CD4-positive, CD25-positive, alpha-beta regulatory T cell (primary cell): ENCODE data around the gene ZMAT3. TPM values are rescaled to one million over a fixed set of nuclear protein-coding genes. Genes with fewer than 3 reads are reported as not detected.
"Not testable (repeated sequence)": the region's sequence is repeated elsewhere in the genome, so short reads cannot be mapped to it uniquely, and the experiment has no call there.

Experiments
- ATAC-seq, 2 donors: fragments of 150-1000 bp; cut with Tn5 transposase; one replicate each; pipeline ENCODE4 v1.10.0; 2021; ENCODE audit warnings: low read depth in 2 of 2, moderate number of reproducible peaks in 2 of 2, moderate library complexity in 1 of 2
- DNase-seq, 3 donors: peaks; one replicate each; pipeline versions ENCODE4 v3.0.0 to v3.0.0-alpha.2; 2012 to 2022; ENCODE audit warnings: mixed read lengths in 1 of 3
- H3K27ac ChIP-seq: one replicate; pipeline ENCODE4 v1.7.0; 2013; ENCODE audit warnings: mild to moderate bottlenecking, low read length; ENCODE audit not compliant: insufficient read depth, poor library complexity, severe bottlenecking
- H3K27me3 ChIP-seq: one replicate; pipeline ENCODE4 v1.7.0; 2013; ENCODE audit warnings: low read length; ENCODE audit not compliant: control insufficient read depth, insufficient read depth
- H3K36me3 ChIP-seq: one replicate; pipeline ENCODE4 v1.7.0; 2013; ENCODE audit warnings: mild to moderate bottlenecking, low read length, moderate library complexity; ENCODE audit not compliant: control insufficient read depth, insufficient read depth
- H3K4me1 ChIP-seq: 2 replicates; pipeline ENCODE4 v1.7.0; 2013; ENCODE audit warnings: mild to moderate bottlenecking, low read length; ENCODE audit not compliant: insufficient read depth, control insufficient read depth, poor library complexity, severe bottlenecking
- H3K4me3 ChIP-seq: one replicate; pipeline ENCODE4 v1.7.0; 2013; ENCODE audit warnings: low read depth, mild to moderate bottlenecking, low read length, moderate library complexity
- H3K9me3 ChIP-seq, 2 experiments: 1 replicate in 1 of 2; 2 replicates in 1 of 2; pipeline ENCODE4 v1.7.0; 2013; ENCODE audit warnings: low read length in 2 of 2, mild to moderate bottlenecking in 1 of 2, moderate library complexity in 1 of 2; ENCODE audit not compliant: control insufficient read depth in 2 of 2
- H3K27ac Mint-ChIP-seq, 3 donors: one replicate each; pipeline ENCODE4 v1.8.0; 2020 to 2022; ENCODE audit warnings: mild to moderate bottlenecking in 3 of 3, mixed read lengths in 3 of 3, moderate library complexity in 2 of 3
- H3K27me3 Mint-ChIP-seq: one replicate; pipeline ENCODE4 v1.8.0; 2022; ENCODE audit warnings: mild to moderate bottlenecking, mixed read lengths
- H3K36me3 Mint-ChIP-seq: one replicate; pipeline ENCODE4 v1.8.0; 2020; ENCODE audit warnings: mixed read lengths
- H3K4me1 Mint-ChIP-seq, 4 donors: one replicate each; pipeline ENCODE4 v1.8.0; 2020 to 2022; ENCODE audit warnings: mixed read lengths in 4 of 4, mild to moderate bottlenecking in 1 of 4
- H3K4me3 Mint-ChIP-seq, 4 donors: one replicate each; pipeline ENCODE4 v1.8.0; 2020 to 2022; ENCODE audit warnings: mild to moderate bottlenecking in 4 of 4, mixed read lengths in 4 of 4, moderate library complexity in 3 of 4
- H3K9me3 Mint-ChIP-seq, 7 donors: one replicate each; pipeline ENCODE4 v1.8.0; 2020 to 2022; ENCODE audit warnings: mixed read lengths in 7 of 7, mild to moderate bottlenecking in 3 of 7, moderate library complexity in 2 of 7
- polyA plus RNA-seq, 4 donors: library from polyadenylated mRNA; unstranded; fragments of 300-500 nt; fragmentation: Illumina TruSeq; gene quantifications; one replicate each; pipeline ENCODE4 v1.2.3, GENCODE V29; 2021
- total RNA-seq: library from RNA; stranded (reverse); gene quantifications from one replicate; pipeline ENCODE4 v1.2.3, GENCODE V29; 2022

ZMAT3 gene
- total and polyA plus RNA-seq, 5 donors from 2014 or later: 10.1 to 18.1 (median 15.7) TPM

GRCh38 chr3:179068779-179069530, 2.7 kb downstream of the ZMAT3 start:
- Mint-ChIP-seq H3K27me3 (no peaks in the 10 kb centered on the region), H3K4me1 (peaks cover 25 to 57% (median 44%) of the 10 kb centered on the region in 4 donors), H3K27ac (peak overlapping the region; percentile 4 to 86 (median 43)), H3K9me3 (no peaks in the 10 kb centered on the region), H3K4me3 (peak overlapping the region in 3 of 4 donors; percentile 26 to 76 (median 44)), H3K36me3 (peaks cover 24% of the 10 kb centered on the region)
- Histone ChIP-seq H3K4me1 (peaks cover 30% of the 10 kb centered on the region), H3K27me3 (no peaks in the 10 kb centered on the region), H3K36me3 (peaks cover 25% of the 10 kb centered on the region), H3K9me3 (no peaks in the 10 kb centered on the region), H3K4me3 (no peak overlapping the region), H3K27ac (no peak overlapping the region)
- DNase-seq (peak; percentile 27 to 52 (median 36)), ATAC-seq (no peak)

- ATAC-seq (no peak), DNase-seq (no peak)
- H3K4me3 Mint-ChIP-seq: peak overlapping the region in 1 of 4 donors; percentile 13
- Histone ChIP-seq H3K4me3 (no peak overlapping the region), H3K36me3 (peaks cover 27% of the 10 kb centered on the region), H3K27me3 (no peaks in the 10 kb centered on the region), H3K27ac (no peak overlapping the region), H3K9me3 (no peaks in the 10 kb centered on the region), H3K4me1 (peaks cover 25% of the 10 kb centered on the region)
- H3K9me3 Mint-ChIP-seq: no peaks in the 10 kb centered on the region
- H3K36me3 Mint-ChIP-seq: peaks cover 26% of the 10 kb centered on the region
- H3K27me3 Mint-ChIP-seq: no peaks in the 10 kb centered on the region
- peak overlapping the region in 2 of 3 donors; percentile 44 to 64 for H3K27ac Mint-ChIP-seq
- peaks cover 25 to 53% (median 44%) of the 10 kb centered on the region in 4 donors for H3K4me1 Mint-ChIP-seq
Observed at GRCh38 chr3:179067839-179068238, 3.8 kb downstream of the ZMAT3 start.

GRCh38 chr3:179067291-179067690, 4.3 kb downstream of the ZMAT3 start:
- H3K27ac Mint-ChIP-seq: peak overlapping the region in 2 of 3 donors; percentile 48 to 66
- peak overlapping the region in 1 of 4 donors; percentile 9 for H3K4me3 Mint-ChIP-seq
- H3K4me1 Mint-ChIP-seq: peaks cover 29 to 53% (median 47%) of the 10 kb centered on the region in 4 donors

GRCh38 chr3:179063945-179064560, 7.6 kb downstream of the ZMAT3 start:
- Mint-ChIP-seq H3K9me3 (no peaks in the 10 kb centered on the region), H3K4me1 (peaks cover 32 to 56% (median 45%) of the 10 kb centered on the region in 4 donors), H3K27me3 (no peaks in the 10 kb centered on the region), H3K36me3 (peaks cover 42% of the 10 kb centered on the region), H3K4me3 (no peak overlapping the region), H3K27ac (no peak overlapping the region)
- H3K36me3 ChIP-seq: peaks cover 36% of the 10 kb centered on the region
- H3K4me3 ChIP-seq: no peak overlapping the region
- H3K27me3 ChIP-seq: no peaks in the 10 kb centered on the region
- no peaks in the 10 kb centered on the region for H3K9me3 ChIP-seq
- ATAC-seq (no peak), DNase-seq (no peak)
- H3K4me1 ChIP-seq: peaks cover 4% of the 10 kb centered on the region
- H3K27ac ChIP-seq: no peak overlapping the region

More at GRCh38 chr3:179067291-179067690, 4.3 kb downstream of the ZMAT3 start:
- H3K27me3 ChIP-seq: no peaks in the 10 kb centered on the region
- H3K36me3 Mint-ChIP-seq: peaks cover 31% of the 10 kb centered on the region
- H3K4me1 ChIP-seq: peaks cover 23% of the 10 kb centered on the region
- peaks cover 27% of the 10 kb centered on the region for H3K36me3 ChIP-seq
- ATAC-seq: no peak
- H3K4me3 ChIP-seq: no peak overlapping the region
- no peaks in the 10 kb centered on the region for H3K9me3 ChIP-seq
- no peaks in the 10 kb centered on the region for H3K27me3 Mint-ChIP-seq
- no peak overlapping the region for H3K27ac ChIP-seq
- no peak for DNase-seq
- no peaks in the 10 kb centered on the region for H3K9me3 Mint-ChIP-seq

GRCh38 chr3:179056326-179056725, 15.3 kb downstream of the ZMAT3 start:
- Mint-ChIP-seq H3K9me3 (peaks cover 0 to 5% (median 0%) of the 10 kb centered on the region in 7 donors), H3K4me3 (no peak overlapping the region), H3K27me3 (peaks cover 5% of the 10 kb centered on the region), H3K36me3 (peaks cover 44% of the 10 kb centered on the region), H3K27ac (peak overlapping the region in 1 of 3 donors; percentile 20), H3K4me1 (peaks cover 9 to 36% (median 16%) of the 10 kb centered on the region in 4 donors)
- Histone ChIP-seq H3K4me1 (no peaks in the 10 kb centered on the region), H3K27ac (no peak overlapping the region), H3K27me3 (no peaks in the 10 kb centered on the region), H3K36me3 (peaks cover 12% of the 10 kb centered on the region), H3K4me3 (no peak overlapping the region), H3K9me3 (no peaks in the 10 kb centered on the region)
- DNase-seq (no peak), ATAC-seq (no peak)

GRCh38 chr3:179054565-179054964, 17.0 kb downstream of the ZMAT3 start:
- H3K36me3 ChIP-seq, ATAC-seq, H3K9me3 Mint-ChIP-seq, H3K27me3 Mint-ChIP-seq, DNase-seq, H3K27me3 ChIP-seq, H3K9me3 ChIP-seq, H3K4me1 ChIP-seq, H3K4me3 ChIP-seq, H3K27ac ChIP-seq, H3K4me3 Mint-ChIP-seq: not testable (repeated sequence)
- Mint-ChIP-seq H3K27ac (peak overlapping the region in 2 of 3 donors; percentile 33 to 54), H3K36me3 (peaks cover 49% of the 10 kb centered on the region), H3K4me1 (peaks cover 6 to 41% (median 14%) of the 10 kb centered on the region in 4 donors)

- no peak overlapping the region for H3K4me3 Mint-ChIP-seq
- peaks cover 32% of the 10 kb centered on the region for H3K36me3 Mint-ChIP-seq
- peaks cover 12 to 52% (median 26%) of the 10 kb centered on the region in 4 donors for H3K4me1 Mint-ChIP-seq
- H3K4me1 ChIP-seq: no peaks in the 10 kb centered on the region
- H3K4me3 ChIP-seq: no peak overlapping the region
- no peak overlapping the region for H3K27ac ChIP-seq
- peak overlapping the region in 2 of 3 donors; percentile 44 to 57 for H3K27ac Mint-ChIP-seq
- no peaks in the 10 kb centered on the region for H3K27me3 ChIP-seq
- DNase-seq (no peak), ATAC-seq (peak in 1 of 2 donors; percentile 28)
- H3K9me3 ChIP-seq: no peaks in the 10 kb centered on the region
- no peaks in the 10 kb centered on the region for H3K27me3 Mint-ChIP-seq
- peaks cover 0 to 5% (median 0%) of the 10 kb centered on the region in 7 donors for H3K9me3 Mint-ChIP-seq
- no peaks in the 10 kb centered on the region for H3K36me3 ChIP-seq
Observed at GRCh38 chr3:179046497-179047353, 24.9 kb downstream of the ZMAT3 start.
